ENCODE measurements around the gene IQCB1. TPM values are rescaled to one million over a fixed set of nuclear protein-coding genes. Genes with fewer than 3 reads are reported as not detected.

Gene IQCB1
- total RNA-seq, 2 donors from 2014 or later: 12.5 to 30.9 TPM

DNA sequence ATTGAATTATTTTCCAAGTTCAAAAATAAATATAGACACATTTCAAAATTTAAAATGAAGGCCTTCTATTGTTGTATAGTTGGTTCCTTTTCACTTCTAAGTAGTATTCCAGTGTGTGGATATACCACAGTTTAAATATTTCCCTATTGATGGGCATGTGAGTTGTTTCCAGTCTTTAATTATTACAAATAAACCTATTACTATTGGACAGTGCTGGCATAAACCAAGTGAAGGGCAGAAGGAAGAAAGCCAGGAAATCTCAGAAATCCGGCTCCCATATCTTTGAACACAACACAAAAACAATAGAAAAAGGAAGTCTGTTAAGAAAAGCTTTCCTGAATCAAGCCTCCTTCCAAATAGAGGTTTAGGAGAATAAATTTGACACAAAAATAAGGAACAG is 111.4 kb downstream of the IQCB1 start:
- Histone ChIP-seq H3K9me3 (no peaks in the 10 kb centered on the region), H3K4me3 (no peak overlapping the region), H3K27ac (no peak overlapping the region), H3K4me1 (no peaks in the 10 kb centered on the region), H3K36me3 (replicated peaks in 1 of 2; ENCODE audit: insufficient read depth in 1 of 2, low read depth in 2 of 2) (peaks cover 1 to 23% of the 10 kb centered on the region in 2 donors), H3K27me3 (no peaks in the 10 kb centered on the region)
- intact Hi-C loops (cut with DNase I): no loop called here
- ATAC-seq (no peak), DNase-seq (no peak)
- 81 to 88% methylated on average over 1 of the region's 1 CpG for WGBS, 2 donors
- TF ChIP-seq POLR2A (IDR thresholded peaks at IDR 0.05): no peak
- TF ChIP-seq, protein P1, sequence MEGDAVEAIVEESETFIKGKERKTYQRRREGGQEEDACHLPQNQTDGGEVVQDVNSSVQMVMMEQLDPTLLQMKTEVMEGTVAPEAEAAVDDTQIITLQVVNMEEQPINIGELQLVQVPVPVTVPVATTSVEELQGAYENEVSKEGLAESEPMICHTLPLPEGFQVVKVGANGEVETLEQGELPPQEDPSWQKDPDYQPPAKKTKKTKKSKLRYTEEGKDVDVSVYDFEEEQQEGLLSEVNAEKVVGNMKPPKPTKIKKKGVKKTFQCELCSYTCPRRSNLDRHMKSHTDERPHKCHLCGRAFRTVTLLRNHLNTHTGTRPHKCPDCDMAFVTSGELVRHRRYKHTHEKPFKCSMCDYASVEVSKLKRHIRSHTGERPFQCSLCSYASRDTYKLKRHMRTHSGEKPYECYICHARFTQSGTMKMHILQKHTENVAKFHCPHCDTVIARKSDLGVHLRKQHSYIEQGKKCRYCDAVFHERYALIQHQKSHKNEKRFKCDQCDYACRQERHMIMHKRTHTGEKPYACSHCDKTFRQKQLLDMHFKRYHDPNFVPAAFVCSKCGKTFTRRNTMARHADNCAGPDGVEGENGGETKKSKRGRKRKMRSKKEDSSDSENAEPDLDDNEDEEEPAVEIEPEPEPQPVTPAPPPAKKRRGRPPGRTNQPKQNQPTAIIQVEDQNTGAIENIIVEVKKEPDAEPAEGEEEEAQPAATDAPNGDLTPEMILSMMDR (IDR thresholded peaks at IDR 0.05): no peak

DNA sequence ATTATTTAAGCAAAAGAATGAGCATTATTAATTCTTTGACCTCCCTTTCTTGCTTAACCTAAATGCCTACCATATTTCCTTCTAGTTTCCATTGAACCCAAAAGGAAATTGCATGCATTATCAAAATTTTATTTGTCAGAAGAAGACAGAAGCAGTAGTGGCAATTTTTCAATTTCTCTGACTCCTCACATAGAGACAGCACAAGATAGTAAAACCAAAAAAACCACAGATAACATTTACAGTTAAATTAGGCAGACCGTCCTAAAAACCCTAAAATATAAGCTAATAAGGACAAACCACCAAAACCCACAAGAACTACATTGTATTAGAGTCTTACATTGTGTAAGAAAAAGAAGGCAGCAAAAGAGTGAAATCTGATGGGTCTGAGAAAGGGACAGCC is 112.4 kb downstream of the IQCB1 start:
- Histone ChIP-seq H3K9me3 (no peaks in the 10 kb centered on the region), H3K4me1 (no peaks in the 10 kb centered on the region), H3K36me3 (replicated peaks in 1 of 2; ENCODE audit: insufficient read depth in 1 of 2, low read depth in 2 of 2) (peaks cover 7 to 26% of the 10 kb centered on the region in 2 donors), H3K27me3 (no peaks in the 10 kb centered on the region), H3K27ac (no peak overlapping the region), H3K4me3 (no peak overlapping the region)
- intact Hi-C loops (cut with DNase I): no loop called here
- 87 to 94% methylated on average over 1 of the region's 1 CpG for WGBS, 2 donors
- ATAC-seq: no peak
- TF ChIP-seq, protein P1 (IDR thresholded peaks at IDR 0.05): no peak
- TF ChIP-seq POLR2A (IDR thresholded peaks at IDR 0.05): no peak
- no peak for DNase-seq

DNA sequence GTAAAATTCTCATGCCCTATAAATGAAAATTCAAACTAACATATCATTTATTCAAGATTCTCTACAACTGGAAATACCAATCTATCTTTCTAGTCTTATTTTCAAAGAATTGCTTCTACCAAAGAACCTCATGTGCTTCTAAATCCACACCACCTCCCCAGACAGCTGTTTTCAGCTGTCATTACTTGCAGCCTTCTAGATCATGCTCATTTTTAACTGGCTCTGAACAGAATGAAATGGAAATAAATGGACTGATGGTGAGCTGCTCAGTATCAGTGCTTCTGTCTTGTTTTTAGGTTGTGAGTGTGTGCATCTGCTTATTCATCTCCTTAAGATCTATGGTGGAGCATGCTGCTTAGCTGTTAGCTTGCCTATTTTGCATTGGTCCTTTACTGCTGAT is 114.7 kb downstream of the IQCB1 start:
- Histone ChIP-seq H3K27ac (no peak overlapping the region), H3K27me3 (no peaks in the 10 kb centered on the region), H3K9me3 (no peaks in the 10 kb centered on the region), H3K4me3 (no peak overlapping the region), H3K36me3 (replicated peaks in 1 of 2; ENCODE audit: insufficient read depth in 1 of 2, low read depth in 2 of 2) (peaks cover 7 to 41% of the 10 kb centered on the region in 2 donors), H3K4me1 (no peaks in the 10 kb centered on the region)
- ATAC-seq: no peak
- DNase-seq: no peak
- intact Hi-C loops (cut with DNase I): no loop called here
- no peak for TF ChIP-seq POLR2A (IDR thresholded peaks at IDR 0.05)
- TF ChIP-seq, protein P1 (IDR thresholded peaks at IDR 0.05): no peak

Other genes starting within 250 kb of the IQCB1 start
- not detected for gene FBXO40, start 241.7 kb downstream of the IQCB1 start, total RNA-seq
- gene HCLS1, start 174.2 kb downstream of the IQCB1 start, total RNA-seq: 10 to 100 TPM; 12.2 to 17.1 TPM
- 10 to 100 TPM; 46.4 to 59.0 TPM for gene GOLGB1, start 85.3 kb downstream of the IQCB1 start, total RNA-seq
- 10 to 100 TPM in 1 of 2 donors, 1 to 10 TPM in 1; 2.9 to 16.8 TPM for gene EAF2, start 149 bp upstream of the IQCB1 start, total RNA-seq
- 1 to 10 TPM; 2.3 TPM for gene SLC15A2, start 59.3 kb upstream of the IQCB1 start, total RNA-seq
- 1 to 10 TPM; 2.9 to 4.6 TPM for gene ILDR1, start 187.2 kb upstream of the IQCB1 start, total RNA-seq
- gene CD86, start 220.3 kb upstream of the IQCB1 start, total RNA-seq: 1 to 10 TPM; 2.9 to 7.6 TPM